ENCODE measurements around the gene CBX6.

Gene CBX6

GRCh38 chr22:38823637-38824036 lies 48.4 kb downstream of the CBX6 start:
- H3K9me3 ChIP-seq (ENCODE audit: control insufficient read depth, insufficient read depth, low read depth, low read length), result no peaks in the 10 kb centered on the region
- H3K4me3 ChIP-seq (ENCODE audit: low read depth, low read length), result no peak overlapping the region
- H3K36me3 ChIP-seq (ENCODE audit: control insufficient read depth in 2 of 2, insufficient read depth in 1 of 2, low read length in 2 of 2), result no peaks in the 10 kb centered on the region
- H3K27ac ChIP-seq (ENCODE audit: extremely low read depth, low read depth, low read length), result no peak overlapping the region
- POLR2A ChIA-PET, result no interaction called here
- CTCF ChIA-PET, result interaction anchor here (0.6 to 1.3 kb wide), 6 partner anchors 11 to 1337 kb away, joined by 3 to 5 read pairs (median 4); partner anchors contain the start of gene MFNG
- no peaks in the 10 kb centered on the region for H3K4me1 ChIP-seq (ENCODE audit: control insufficient read depth, insufficient read depth, low read length)
- TF ChIP-seq ZNF549 (tag by site-specific recombination; IDR thresholded peaks at IDR 0.05) (no peak), ZBTB17 (tag by site-specific recombination; IDR thresholded peaks at IDR 0.05) (peak; percentile 66)

GRCh38 chr22:38823076-38823475 lies 48.9 kb downstream of the CBX6 start:
- Histone ChIP-seq H3K9me3 (ENCODE audit: control insufficient read depth, insufficient read depth, low read depth, low read length) (no peaks in the 10 kb centered on the region), H3K36me3 (ENCODE audit: control insufficient read depth in 2 of 2, insufficient read depth in 1 of 2, low read length in 2 of 2) (no peaks in the 10 kb centered on the region), H3K4me3 (ENCODE audit: low read depth, low read length) (no peak overlapping the region), H3K4me1 (ENCODE audit: control insufficient read depth, insufficient read depth, low read length) (no peaks in the 10 kb centered on the region), H3K27ac (ENCODE audit: extremely low read depth, low read depth, low read length) (no peak overlapping the region)
- CTCF ChIA-PET, result interaction anchor here (0.9 kb wide), 1 partner anchor 18 kb away, joined by 4 read pairs; no protein-coding TSS in a partner anchor
- POLR2A ChIA-PET, result no interaction called here
- TF ChIP-seq ZNF785 (tag by site-specific recombination; IDR thresholded peaks at IDR 0.05) (no peak), ZNF473 (tag by site-specific recombination; IDR thresholded peaks at IDR 0.05) (no peak), ZNF768 (tag by site-specific recombination; IDR thresholded peaks at IDR 0.05) (no peak), KLF8 (tag by site-specific recombination; IDR thresholded peaks at IDR 0.05) (no peak), ZNF521 (tag by site-specific recombination; IDR thresholded peaks at IDR 0.05) (no peak), ZBTB21 (tag by site-specific recombination; IDR thresholded peaks at IDR 0.05) (no peak), ZNF132 (tag by site-specific recombination; IDR thresholded peaks at IDR 0.05; ENCODE audit: borderline replicate concordance) (no peak), ZNF776 (tag by site-specific recombination; IDR thresholded peaks at IDR 0.05; ENCODE audit: borderline replicate concordance) (no peak), ZNF645 (tag by site-specific recombination; IDR thresholded peaks at IDR 0.05) (no peak), ZNF549 (tag by site-specific recombination; IDR thresholded peaks at IDR 0.05) (no peak), SETDB1 (IDR thresholded peaks at IDR 0.05; ENCODE audit: insufficient read length, low read length) (no peak), ZBTB6 (tag by site-specific recombination; IDR thresholded peaks at IDR 0.05) (no peak), ZNF10 (tag by site-specific recombination; IDR thresholded peaks at IDR 0.05) (no peak), SCRT1 (tag by site-specific recombination; IDR thresholded peaks at IDR 0.05; ENCODE audit: borderline replicate concordance) (no peak), ZNF701 (tag by site-specific recombination; IDR thresholded peaks at IDR 0.05) (no peak), ZNF138 (tag by site-specific recombination; IDR thresholded peaks at IDR 0.05; ENCODE audit: borderline replicate concordance) (no peak), TSHZ1 (tag by site-specific recombination; IDR thresholded peaks at IDR 0.05; ENCODE audit: borderline replicate concordance) (no peak), ZFP69B (tag by site-specific recombination; IDR thresholded peaks at IDR 0.05) (no peak), ZNF621 (tag by site-specific recombination; IDR thresholded peaks at IDR 0.05) (no peak)

Measured in HEK293 (cell line).